ENCODE data around the gene TSPO2.
"Not testable (repeated sequence)": the region's sequence is repeated elsewhere in the genome, so short reads cannot be mapped to it uniquely, and the experiment has no call there.

Gene TSPO2

DNA sequence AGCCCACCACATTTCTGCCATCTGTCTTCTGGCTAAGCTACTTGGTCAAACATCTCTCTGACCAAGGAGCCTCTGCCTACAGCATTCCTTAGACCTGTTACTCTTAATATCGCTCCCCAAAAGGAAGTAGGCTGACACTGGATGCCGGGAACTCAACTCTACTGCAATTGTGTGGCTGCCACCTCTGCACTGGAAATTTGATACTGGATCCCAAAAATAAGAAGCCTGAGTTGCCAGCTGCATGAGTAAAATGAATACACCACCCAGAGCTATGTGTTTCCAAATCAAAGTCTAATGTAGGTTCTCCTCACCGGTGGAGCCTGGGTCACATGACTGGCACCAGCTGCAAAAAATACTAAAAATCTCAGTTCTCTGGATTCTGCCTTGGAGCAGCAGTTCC is 40.1 kb upstream of the TSPO2 start:
- H3K36me3 ChIP-seq (ENCODE audit: insufficient read depth, insufficient read length, low read length): no peaks in the 10 kb centered on the region
- H3K4me1 ChIP-seq (ENCODE audit: insufficient read depth, insufficient read length): peaks cover 17% of the 10 kb centered on the region

DNA sequence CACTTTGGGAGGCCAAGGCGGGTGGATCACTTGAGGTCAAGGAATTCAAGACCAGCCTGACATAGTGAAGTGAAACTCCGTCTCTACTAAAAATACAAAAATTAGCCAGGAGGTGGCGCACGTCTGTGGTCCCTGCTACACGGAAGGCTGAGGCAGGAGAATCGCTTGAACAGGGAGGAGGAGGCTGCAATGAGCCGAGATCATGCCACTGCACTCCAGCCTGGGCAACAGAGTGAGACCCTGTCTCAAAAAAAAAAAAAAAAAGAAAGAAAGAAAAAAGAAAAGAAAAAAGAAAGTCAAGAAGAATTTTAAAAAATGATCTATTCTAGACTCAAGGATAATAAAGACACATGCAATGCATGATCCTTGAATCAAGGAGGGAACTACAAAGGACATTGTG is 36.0 kb upstream of the TSPO2 start:
- H3K9ac ChIP-seq (ENCODE audit: insufficient read length, low read depth); H3K27me3 ChIP-seq (ENCODE audit: insufficient read depth, insufficient read length); H3K9me3 ChIP-seq (ENCODE audit: insufficient read depth, low read length); H3K4me3 ChIP-seq (ENCODE audit: insufficient read length, low read depth); H3K36me3 ChIP-seq (ENCODE audit: insufficient read depth, insufficient read length, low read length); H3K4me1 ChIP-seq (ENCODE audit: insufficient read depth, insufficient read length): not testable (repeated sequence)
- DNase-seq (ENCODE audit: low read depth, low spot score): peak; percentile 35

More for the DNA sequence above, 40.1 kb upstream of the TSPO2 start:
- Histone ChIP-seq H3K9ac (ENCODE audit: insufficient read length, low read depth) (no peak overlapping the region), H3K27me3 (ENCODE audit: insufficient read depth, insufficient read length) (no peaks in the 10 kb centered on the region), H3K9me3 (ENCODE audit: insufficient read depth, low read length) (no peaks in the 10 kb centered on the region), H3K4me3 (ENCODE audit: insufficient read length, low read depth) (no peak overlapping the region)
- TF ChIP-seq ZNF274 (IDR thresholded peaks at IDR 0.05; ENCODE audit: low read depth, low read length): no peak
- TF ChIP-seq YY1 (IDR thresholded peaks at IDR 0.05; ENCODE audit: insufficient read depth, insufficient read length): no peak
- TF ChIP-seq SUZ12 (IDR thresholded peaks at IDR 0.05; ENCODE audit: extremely low read depth, insufficient read depth, insufficient read length): no peak
- no peak for DNase-seq (ENCODE audit: low read depth, low spot score)

DNA sequence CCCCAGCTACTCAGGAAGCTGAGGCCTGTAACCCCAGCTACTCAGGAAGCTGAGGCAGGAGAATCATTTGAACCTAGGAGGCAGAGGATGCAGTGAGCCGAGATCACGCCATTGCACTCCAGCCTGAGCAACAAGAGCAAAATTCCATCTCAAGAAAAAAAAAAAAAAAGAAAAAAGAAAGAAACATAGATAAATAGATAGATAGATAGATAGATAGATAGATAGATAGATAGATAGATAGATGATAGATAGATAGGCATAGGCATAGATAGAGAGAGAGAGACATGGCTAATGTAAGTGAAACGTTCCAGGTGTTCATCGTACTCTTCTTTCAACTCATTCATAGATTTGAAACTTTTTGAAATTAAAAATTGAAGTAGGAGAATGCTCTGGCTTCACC is 35.3 kb upstream of the TSPO2 start:
- not testable (repeated sequence) for DNase-seq (ENCODE audit: low read depth, low spot score); H3K36me3 ChIP-seq (ENCODE audit: insufficient read depth, insufficient read length, low read length); H3K4me1 ChIP-seq (ENCODE audit: insufficient read depth, insufficient read length); H3K27me3 ChIP-seq (ENCODE audit: insufficient read depth, insufficient read length); H3K9ac ChIP-seq (ENCODE audit: insufficient read length, low read depth); H3K9me3 ChIP-seq (ENCODE audit: insufficient read depth, low read length); H3K4me3 ChIP-seq (ENCODE audit: insufficient read length, low read depth)

DNA sequence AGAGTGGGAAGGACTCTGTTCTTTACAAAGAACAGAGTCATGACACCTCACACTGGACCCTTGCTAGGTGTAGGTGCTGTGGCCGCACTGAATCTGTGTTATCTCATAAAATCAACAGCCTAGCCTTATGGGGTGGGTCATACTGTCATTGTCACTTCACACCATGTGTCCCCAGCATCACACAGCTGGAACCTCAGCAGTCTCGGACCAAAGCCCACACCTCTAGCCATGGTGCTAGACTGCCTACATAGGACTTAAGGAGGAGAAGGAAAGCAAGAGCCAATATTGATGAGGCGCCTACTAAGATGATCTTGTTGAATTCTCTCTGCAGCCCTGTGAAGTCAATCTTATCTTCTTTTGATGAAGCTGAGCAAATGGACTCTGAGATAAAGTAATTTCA is 34.3 kb upstream of the TSPO2 start:
- TF ChIP-seq YY1 (IDR thresholded peaks at IDR 0.05; ENCODE audit: insufficient read depth, insufficient read length) (no peak), SUZ12 (IDR thresholded peaks at IDR 0.05; ENCODE audit: extremely low read depth, insufficient read depth, insufficient read length) (no peak), ZNF274 (IDR thresholded peaks at IDR 0.05; ENCODE audit: low read depth, low read length) (no peak)
- Histone ChIP-seq H3K9ac (ENCODE audit: insufficient read length, low read depth) (no peak overlapping the region), H3K27me3 (ENCODE audit: insufficient read depth, insufficient read length) (no peaks in the 10 kb centered on the region), H3K36me3 (ENCODE audit: insufficient read depth, insufficient read length, low read length) (no peaks in the 10 kb centered on the region), H3K4me3 (ENCODE audit: insufficient read length, low read depth) (no peak overlapping the region), H3K9me3 (ENCODE audit: insufficient read depth, low read length) (no peaks in the 10 kb centered on the region), H3K4me1 (ENCODE audit: insufficient read depth, insufficient read length) (no peaks in the 10 kb centered on the region)
- no peak for DNase-seq (ENCODE audit: low read depth, low spot score)

DNA sequence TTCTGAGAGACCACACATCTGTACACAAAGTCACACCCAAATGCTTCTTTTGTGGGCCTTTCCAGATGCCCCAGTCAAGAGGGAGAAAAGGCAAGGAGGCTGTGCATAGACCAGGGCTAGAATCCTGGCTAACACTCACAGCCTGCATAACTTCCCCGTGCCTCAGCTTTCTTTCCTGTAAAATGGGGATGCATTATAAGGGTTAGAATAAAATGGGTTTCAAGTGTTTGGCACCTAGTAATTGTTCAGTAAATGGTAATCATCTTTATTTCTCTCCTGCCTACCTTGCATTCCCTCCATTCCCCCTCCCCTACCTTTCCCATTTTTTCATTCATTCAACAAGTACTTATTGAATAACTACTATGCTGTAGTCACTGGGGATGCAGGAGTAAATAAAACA is 32.6 kb upstream of the TSPO2 start:
- no peak for DNase-seq (ENCODE audit: low read depth, low spot score)
- TF ChIP-seq ZNF274 (IDR thresholded peaks at IDR 0.05; ENCODE audit: low read depth, low read length): no peak
- no peak for TF ChIP-seq SUZ12 (IDR thresholded peaks at IDR 0.05; ENCODE audit: extremely low read depth, insufficient read depth, insufficient read length)
- no peak for TF ChIP-seq YY1 (IDR thresholded peaks at IDR 0.05; ENCODE audit: insufficient read depth, insufficient read length)
- H3K27me3 ChIP-seq (ENCODE audit: insufficient read depth, insufficient read length): no peaks in the 10 kb centered on the region
- H3K9me3 ChIP-seq (ENCODE audit: insufficient read depth, low read length): no peaks in the 10 kb centered on the region
- no peak overlapping the region for H3K9ac ChIP-seq (ENCODE audit: insufficient read length, low read depth)
- H3K4me1 ChIP-seq (ENCODE audit: insufficient read depth, insufficient read length): no peaks in the 10 kb centered on the region
- H3K4me3 ChIP-seq (ENCODE audit: insufficient read length, low read depth): no peak overlapping the region
- H3K36me3 ChIP-seq (ENCODE audit: insufficient read depth, insufficient read length, low read length): no peaks in the 10 kb centered on the region

DNA sequence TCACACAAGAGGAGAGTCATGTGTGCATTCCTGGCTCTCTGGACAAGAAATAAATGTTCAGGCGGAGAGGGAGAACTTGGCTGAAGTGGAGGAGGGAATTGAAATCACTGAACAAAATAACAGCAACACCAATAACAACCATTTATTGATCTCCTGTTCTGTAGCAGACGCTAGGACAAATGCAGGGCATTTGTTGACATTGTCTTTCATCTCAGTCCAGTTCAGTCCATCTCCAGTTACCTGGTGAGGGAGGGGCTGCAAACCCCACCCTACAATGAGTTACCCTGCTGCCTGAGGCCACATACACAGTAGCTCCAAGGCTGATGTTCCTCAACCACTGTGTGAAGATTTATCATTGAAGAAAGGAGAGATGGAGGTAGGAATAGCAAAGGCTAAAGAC is 30.6 kb upstream of the TSPO2 start:
- peaks cover 2% of the 10 kb centered on the region for H3K4me1 ChIP-seq (ENCODE audit: insufficient read depth, insufficient read length)
- no peak overlapping the region for H3K4me3 ChIP-seq (ENCODE audit: insufficient read length, low read depth)
- TF ChIP-seq SUZ12 (IDR thresholded peaks at IDR 0.05; ENCODE audit: extremely low read depth, insufficient read depth, insufficient read length) (no peak), YY1 (IDR thresholded peaks at IDR 0.05; ENCODE audit: insufficient read depth, insufficient read length) (no peak), ZNF274 (IDR thresholded peaks at IDR 0.05; ENCODE audit: low read depth, low read length) (no peak)
- no peak for DNase-seq (ENCODE audit: low read depth, low spot score)
- H3K36me3 ChIP-seq (ENCODE audit: insufficient read depth, insufficient read length, low read length): no peaks in the 10 kb centered on the region
- no peak overlapping the region for H3K9ac ChIP-seq (ENCODE audit: insufficient read length, low read depth)
- H3K9me3 ChIP-seq (ENCODE audit: insufficient read depth, low read length): no peaks in the 10 kb centered on the region
- H3K27me3 ChIP-seq (ENCODE audit: insufficient read depth, insufficient read length): no peaks in the 10 kb centered on the region

DNA sequence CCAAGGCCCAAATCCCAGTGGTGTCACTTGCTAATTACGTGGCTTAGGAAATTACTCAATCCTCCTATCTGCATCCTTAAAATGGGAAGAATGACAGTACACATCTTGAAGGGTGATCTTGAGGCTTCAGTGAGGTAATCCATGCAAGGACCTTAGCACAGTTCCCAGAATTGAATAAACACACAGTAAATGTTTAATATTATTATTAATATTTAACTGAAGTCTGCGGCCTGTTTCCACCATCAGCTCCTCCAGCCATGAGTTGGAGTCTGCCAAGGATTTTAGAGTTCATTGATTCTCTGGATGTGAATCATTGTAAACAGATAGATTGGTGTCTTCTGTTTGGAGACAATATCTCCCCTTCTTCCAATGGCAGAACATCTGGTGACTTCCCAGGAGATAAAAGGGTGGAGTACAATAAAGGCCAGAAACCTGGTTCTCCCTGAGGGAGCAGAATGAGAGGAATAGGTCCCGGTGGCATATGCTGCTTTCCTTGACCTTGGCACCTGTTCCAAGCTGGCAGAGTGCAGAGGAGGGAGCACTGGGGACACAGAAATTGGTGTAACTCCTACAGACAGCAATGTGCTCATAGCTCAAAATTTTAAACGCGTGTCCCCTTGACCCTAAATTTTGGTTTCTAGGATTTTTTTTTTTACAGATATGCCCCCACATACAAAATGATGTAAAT is 28.7 kb upstream of the TSPO2 start:
- H3K9ac ChIP-seq (ENCODE audit: insufficient read length, low read depth): no peak overlapping the region
- TF ChIP-seq YY1 (IDR thresholded peaks at IDR 0.05; ENCODE audit: insufficient read depth, insufficient read length): no peak
- no peak for TF ChIP-seq ZNF274 (IDR thresholded peaks at IDR 0.05; ENCODE audit: low read depth, low read length)
- no peaks in the 10 kb centered on the region for H3K27me3 ChIP-seq (ENCODE audit: insufficient read depth, insufficient read length)
- peaks cover 2% of the 10 kb centered on the region for H3K4me1 ChIP-seq (ENCODE audit: insufficient read depth, insufficient read length)
- H3K9me3 ChIP-seq (ENCODE audit: insufficient read depth, low read length): no peaks in the 10 kb centered on the region
- H3K4me3 ChIP-seq (ENCODE audit: insufficient read length, low read depth): no peak overlapping the region
- no peak for DNase-seq (ENCODE audit: low read depth, low spot score)
- no peaks in the 10 kb centered on the region for H3K36me3 ChIP-seq (ENCODE audit: insufficient read depth, insufficient read length, low read length)

DNA sequence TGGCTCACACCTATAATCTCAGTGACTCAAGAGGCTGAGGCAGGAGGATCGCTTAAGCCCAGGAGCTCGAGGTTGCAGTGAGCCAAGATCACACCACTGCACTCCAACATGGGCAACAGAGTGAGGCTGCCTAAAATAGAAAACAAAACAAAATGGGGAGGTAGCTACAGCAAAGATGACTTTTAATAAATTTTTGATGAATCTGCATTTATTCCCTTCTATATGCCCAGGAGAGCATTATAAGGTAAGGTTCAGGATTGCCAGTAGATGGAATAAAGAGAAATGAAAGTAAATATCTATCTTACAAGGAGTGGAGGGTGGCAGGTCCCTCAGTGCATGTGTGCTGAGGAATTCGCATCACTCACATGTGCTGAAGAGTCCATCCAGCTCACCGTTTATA is 27.5 kb upstream of the TSPO2 start:
- no peak for TF ChIP-seq SUZ12 (IDR thresholded peaks at IDR 0.05; ENCODE audit: extremely low read depth, insufficient read depth, insufficient read length)
- no peak for TF ChIP-seq ZNF274 (IDR thresholded peaks at IDR 0.05; ENCODE audit: low read depth, low read length)
- no peak for TF ChIP-seq YY1 (IDR thresholded peaks at IDR 0.05; ENCODE audit: insufficient read depth, insufficient read length)
- DNase-seq (ENCODE audit: low read depth, low spot score): no peak
- peaks cover 2% of the 10 kb centered on the region for H3K4me1 ChIP-seq (ENCODE audit: insufficient read depth, insufficient read length)

DNA sequence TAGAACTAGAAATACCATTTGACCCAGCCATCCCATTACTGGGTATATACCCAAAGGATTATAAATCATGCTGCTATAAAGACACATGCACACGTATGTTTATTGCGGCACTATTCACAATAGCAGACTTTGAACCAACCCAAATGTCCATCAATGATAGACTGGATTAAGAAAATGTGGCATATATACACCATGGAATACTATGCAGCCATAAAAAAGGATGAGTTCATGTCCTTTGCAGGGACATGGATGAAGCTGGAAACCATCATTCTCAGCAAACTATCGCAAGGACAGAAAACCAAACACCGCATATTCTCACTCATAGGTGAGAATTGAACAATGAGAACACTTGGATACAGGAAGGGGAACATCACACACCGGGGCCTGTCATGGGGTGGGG is 26.4 kb upstream of the TSPO2 start:
- DNase-seq (ENCODE audit: low read depth, low spot score); H3K36me3 ChIP-seq (ENCODE audit: insufficient read depth, insufficient read length, low read length); H3K4me3 ChIP-seq (ENCODE audit: insufficient read length, low read depth); H3K4me1 ChIP-seq (ENCODE audit: insufficient read depth, insufficient read length); H3K27me3 ChIP-seq (ENCODE audit: insufficient read depth, insufficient read length); H3K9ac ChIP-seq (ENCODE audit: insufficient read length, low read depth); H3K9me3 ChIP-seq (ENCODE audit: insufficient read depth, low read length): not testable (repeated sequence)

More for the DNA sequence above, 27.5 kb upstream of the TSPO2 start:
- H3K4me3 ChIP-seq (ENCODE audit: insufficient read length, low read depth): no peak overlapping the region
- no peak overlapping the region for H3K9ac ChIP-seq (ENCODE audit: insufficient read length, low read depth)
- no peaks in the 10 kb centered on the region for H3K9me3 ChIP-seq (ENCODE audit: insufficient read depth, low read length)
- no peaks in the 10 kb centered on the region for H3K36me3 ChIP-seq (ENCODE audit: insufficient read depth, insufficient read length, low read length)
- no peaks in the 10 kb centered on the region for H3K27me3 ChIP-seq (ENCODE audit: insufficient read depth, insufficient read length)

Data from NT2/D1 (cell line).